Ramos (cell line): ENCODE data around the gene CDKN2AIPNL.

Source experiments
- in situ Hi-C: fragments of 300-500 bp; cut with MboI; formaldehyde crosslinking; loops from one replicate; pipeline ENCODE4 v1.14.3; 2022; ENCODE audit warnings: low sequenced_read_pairs; ENCODE audit not compliant: unreplicated experiment

CDKN2AIPNL gene, protein sequence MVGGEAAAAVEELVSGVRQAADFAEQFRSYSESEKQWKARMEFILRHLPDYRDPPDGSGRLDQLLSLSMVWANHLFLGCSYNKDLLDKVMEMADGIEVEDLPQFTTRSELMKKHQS

DNA sequence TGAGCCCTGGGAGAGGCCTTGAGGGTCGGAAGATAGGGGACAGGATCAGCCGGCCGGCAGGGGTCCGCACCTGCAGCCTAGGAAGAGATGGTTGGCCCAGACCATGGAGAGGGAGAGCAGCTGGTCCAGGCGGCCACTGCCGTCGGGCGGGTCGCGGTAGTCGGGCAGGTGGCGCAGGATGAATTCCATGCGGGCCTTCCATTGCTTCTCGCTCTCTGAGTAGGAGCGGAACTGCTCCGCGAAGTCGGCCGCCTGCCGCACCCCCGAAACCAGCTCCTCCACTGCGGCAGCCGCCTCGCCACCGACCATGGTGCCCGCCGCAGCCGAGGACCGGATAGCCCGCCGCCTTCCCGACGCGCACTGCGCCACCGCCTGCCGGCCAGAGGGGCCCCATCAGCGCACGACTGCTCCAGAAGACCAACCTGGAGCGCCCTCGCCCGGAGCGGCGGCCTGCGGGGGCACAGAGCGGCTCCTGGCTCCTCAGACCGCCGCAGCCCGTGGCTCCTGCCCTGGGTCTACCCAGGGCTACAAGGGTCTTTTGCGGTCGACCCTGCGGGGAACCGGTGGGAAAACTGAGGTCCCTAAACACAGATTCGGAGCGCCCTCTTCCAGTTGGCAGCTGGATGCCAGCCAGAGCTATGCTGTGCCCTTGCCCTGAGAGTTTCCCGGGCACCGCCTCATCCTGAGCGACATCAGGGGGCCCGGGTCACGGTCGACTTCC is at the start of gene CDKN2AIPNL:
Gene CDKN2AIPNL (minus strand): TSS at position 336 of the 721 bp plus-strand sequence. CDS start 27 bp downstream, at position 309.
- in situ Hi-C loops: no loop called here

GRCh38 chr5:134460551-134460950 is 48.9 kb upstream of the CDKN2AIPNL start:
- in situ Hi-C loops: no loop called here

- in situ Hi-C loops: no loop called here
Observed at GRCh38 chr5:134459491-134459890, 47.8 kb upstream of the CDKN2AIPNL start.

- in situ Hi-C loops: no loop called here
Observed at GRCh38 chr5:134459010-134459403, 47.3 kb upstream of the CDKN2AIPNL start.

GRCh38 chr5:134458234-134459009 is 46.7 kb upstream of the CDKN2AIPNL start:
- in situ Hi-C loops: no loop called here

- in situ Hi-C loops: no loop called here
Observed at GRCh38 chr5:134457801-134458200, 46.1 kb upstream of the CDKN2AIPNL start.

DNA sequence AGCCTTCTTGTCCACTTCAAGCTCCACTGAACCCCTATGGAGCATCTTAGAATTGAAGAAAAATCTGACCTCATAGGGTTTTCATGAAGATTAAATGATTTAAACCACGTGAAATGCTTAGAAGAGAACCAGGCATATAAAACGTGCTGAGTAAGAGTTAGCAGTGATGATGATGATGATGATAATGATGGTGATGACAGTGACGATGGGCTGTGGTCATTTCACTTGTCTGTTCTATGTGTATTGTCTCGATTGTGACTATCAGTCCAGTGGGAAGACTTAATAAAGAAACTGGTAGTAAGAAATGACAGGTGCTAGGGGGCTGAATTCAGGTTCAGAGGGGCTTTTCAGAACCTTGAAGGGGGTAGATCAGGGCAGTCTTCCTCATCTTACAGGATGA is 45.1 kb upstream of the CDKN2AIPNL start:
- in situ Hi-C loops: no loop called here

- in situ Hi-C loops: no loop called here
Observed at GRCh38 chr5:134455466-134455865, 43.8 kb upstream of the CDKN2AIPNL start.

DNA sequence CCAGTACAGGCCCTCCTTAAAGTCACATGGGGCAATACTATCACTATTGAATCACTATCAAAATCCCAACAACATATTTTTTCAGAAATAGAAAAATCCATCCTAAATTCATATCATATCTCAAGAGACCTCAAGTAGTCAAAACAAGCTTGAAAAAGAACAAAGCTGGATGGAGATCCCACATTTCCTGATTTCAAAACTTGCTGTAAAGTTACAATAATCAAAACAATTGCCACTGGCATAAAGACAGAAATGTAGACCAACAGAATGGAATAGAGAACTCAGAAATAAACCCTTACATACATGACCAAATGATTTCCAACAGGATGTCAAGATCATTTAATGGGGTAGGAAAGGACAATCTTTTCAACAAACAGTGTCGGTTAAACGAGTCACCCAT is 41.3 kb upstream of the CDKN2AIPNL start:
- in situ Hi-C loops: no loop called here

DNA sequence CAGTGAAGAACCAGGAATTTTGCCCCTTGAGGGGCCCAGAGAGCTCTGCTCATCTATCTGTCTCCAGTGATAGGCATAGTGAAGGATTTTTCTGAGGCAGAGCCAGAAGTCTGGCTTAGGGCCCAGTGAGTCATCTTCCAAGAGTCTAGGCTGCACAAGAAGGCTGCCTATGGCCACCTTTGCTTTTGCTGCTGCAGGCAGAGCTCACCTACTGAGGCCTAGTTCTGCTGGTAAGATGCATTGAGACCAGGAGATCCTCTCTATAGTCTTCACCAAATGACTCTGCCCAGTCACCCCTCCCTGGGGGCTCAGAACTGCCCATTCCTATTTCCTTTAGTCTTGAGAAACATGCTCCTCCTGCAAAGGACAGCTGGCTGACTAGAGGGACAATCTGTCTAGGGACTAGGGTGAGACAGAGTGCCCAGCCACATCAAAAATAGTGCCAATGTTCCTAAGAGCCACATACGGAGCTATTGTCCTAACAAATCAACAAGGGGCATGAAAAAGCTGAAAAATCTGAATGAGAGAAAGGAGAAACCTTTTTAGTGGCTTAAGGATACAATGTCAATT is 40.3 kb upstream of the CDKN2AIPNL start:
- in situ Hi-C loops: no loop called here

DNA sequence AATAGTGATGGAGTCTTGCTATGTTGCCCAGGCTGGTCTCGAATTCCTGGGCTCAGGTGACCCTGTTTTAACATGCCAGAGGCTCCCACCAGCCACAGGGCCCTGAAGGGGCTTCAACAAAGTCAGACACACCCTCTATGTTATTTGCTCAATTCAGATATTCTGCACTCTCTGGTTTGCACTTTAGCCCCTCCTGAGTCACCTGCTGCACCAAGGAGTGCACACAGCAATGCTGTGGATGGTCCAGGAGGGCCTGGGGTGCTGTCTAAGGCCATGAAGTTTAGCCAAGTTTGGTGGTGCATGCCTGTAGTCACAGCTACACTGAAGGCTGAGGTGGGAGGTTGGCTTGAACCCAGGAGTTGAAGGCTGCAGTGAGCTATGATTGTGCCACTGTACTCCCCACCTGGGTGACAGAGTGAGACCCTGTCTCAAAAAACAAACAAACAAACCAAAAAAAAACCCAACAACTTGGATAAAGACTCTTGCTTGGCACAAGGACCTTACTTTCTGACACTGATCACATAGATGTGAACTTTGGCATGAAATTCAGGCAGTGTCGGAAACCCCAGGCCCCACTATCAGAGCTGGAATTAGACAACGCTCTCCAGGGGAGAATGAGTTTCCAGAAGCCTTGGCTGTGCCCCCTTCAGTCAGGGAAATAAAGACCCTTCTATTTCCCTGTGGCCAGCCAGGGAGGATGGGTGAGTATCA is 39.7 kb upstream of the CDKN2AIPNL start:
- in situ Hi-C loops: no loop called here

DNA sequence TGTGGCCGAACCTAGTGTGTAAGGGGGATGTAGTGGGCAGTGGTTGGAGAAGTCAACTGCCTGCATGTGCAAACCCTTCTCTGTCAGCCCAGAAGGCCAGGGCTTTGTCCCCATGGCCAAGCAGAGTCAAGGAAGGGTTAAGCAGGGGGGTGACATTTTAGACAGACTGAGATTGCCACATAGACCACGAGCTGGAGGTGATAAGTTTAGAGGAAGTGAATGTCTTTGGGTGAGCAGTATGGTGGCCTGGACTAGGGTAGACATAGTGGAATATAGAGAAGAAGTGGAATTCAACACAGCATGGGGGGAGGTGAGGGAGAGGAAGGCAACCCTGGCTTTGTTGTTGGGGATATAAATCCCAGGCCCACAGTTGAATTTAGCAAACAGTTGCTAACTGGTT is 38.7 kb upstream of the CDKN2AIPNL start:
- in situ Hi-C loops: no loop called here

DNA sequence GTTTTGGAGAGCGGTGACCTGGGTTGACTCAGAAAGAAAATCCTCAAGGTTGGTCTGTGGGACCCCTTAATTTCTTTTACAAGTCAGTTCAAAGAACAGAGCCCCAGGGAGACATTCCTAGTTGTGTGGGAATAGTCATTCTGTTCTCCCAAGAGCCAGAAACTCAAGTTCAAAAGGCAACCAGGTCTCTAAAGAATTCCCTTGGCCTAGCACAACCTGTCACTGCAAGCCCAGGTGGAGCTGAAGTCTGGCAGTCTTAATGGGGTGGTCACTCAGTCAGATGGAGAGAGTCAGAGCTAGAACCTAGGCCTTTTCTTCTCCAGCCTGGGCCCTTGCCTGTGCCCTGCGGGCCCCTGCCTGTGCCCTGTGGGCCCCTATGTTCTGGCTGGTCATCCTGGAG is 37.5 kb upstream of the CDKN2AIPNL start:
- in situ Hi-C loops: no loop called here

DNA sequence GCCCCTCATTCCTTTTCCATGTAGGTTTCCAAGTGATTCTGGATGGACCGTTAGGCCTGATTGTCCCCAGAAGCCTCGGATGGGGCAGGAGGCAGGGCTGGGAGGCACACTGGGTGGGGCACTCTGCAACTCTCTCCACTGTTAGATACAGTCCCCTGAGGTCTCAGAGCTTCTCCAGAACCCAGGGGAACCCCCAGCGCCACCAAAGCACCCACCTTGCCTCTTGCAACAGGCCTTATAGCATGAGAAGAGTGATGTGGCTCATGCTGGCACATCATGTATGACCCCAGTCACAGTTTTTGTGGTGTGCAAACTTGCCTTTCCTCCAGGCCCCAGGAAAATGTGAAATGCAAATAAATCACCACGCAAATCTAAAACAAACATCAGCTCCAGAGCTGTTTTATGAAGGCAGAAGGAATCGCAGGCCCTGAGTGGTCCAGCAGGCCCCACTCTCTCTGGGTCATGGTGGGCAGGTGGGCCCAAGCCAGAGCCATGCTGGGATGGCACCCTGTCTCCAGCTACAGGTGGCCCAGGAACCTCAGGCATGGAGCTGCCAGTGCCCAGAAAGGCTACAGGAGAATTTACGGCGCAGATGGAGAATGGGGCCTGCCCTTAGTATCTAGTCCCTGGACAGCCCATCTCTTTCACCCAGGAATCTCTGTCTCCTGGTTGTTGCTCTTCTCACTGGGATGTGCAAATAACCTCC is 36.3 kb upstream of the CDKN2AIPNL start:
- in situ Hi-C loops: no loop called here

- in situ Hi-C loops: no loop called here
Observed at GRCh38 chr5:134446938-134447337, 35.3 kb upstream of the CDKN2AIPNL start.

DNA sequence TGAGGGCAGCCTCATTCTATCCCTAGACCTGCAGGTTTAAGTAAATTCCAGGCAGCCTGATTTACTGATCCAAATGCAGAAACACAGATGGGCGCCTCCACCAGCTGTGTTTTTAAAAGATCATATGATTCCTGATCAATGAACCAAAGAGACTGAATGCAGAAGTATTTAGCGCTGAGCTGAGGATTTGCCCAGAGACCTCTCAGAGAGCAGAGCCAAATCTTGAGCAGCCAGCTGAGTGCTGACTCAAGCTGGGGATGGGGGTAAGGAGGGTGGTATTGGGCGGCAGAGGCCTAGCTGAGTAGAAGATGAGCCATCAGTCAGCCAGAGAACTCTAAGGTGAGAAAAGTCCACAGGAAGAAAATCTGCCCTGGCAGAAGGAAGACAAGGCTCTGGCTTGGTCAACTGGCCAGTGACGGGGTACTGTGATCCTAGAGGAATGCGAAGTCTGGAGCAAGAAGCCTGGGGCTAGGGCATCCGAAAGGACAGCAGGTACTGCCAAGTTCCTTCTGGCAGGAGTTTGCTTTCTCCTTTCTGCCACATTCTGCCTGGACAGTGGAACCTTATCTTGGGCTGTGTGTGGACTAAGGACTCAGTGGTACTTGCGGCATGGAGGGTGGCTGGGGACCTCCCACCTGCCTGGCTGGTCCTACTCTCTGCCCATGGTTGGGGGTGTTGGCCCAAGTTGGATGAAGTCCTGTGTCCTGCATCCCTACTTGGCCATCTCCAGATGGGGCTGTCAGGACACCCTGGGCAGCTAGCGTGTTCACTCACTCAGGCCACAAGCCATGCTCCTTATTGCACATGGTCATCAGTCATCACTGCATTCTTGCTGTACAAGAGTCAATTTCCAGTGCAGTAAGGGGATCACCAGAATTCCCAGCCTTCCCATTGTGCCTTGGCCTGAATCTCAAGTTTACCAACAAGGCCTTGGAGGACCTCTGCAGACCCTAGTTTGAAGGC is 34.5 kb upstream of the CDKN2AIPNL start:
- in situ Hi-C loops: no loop called here

DNA sequence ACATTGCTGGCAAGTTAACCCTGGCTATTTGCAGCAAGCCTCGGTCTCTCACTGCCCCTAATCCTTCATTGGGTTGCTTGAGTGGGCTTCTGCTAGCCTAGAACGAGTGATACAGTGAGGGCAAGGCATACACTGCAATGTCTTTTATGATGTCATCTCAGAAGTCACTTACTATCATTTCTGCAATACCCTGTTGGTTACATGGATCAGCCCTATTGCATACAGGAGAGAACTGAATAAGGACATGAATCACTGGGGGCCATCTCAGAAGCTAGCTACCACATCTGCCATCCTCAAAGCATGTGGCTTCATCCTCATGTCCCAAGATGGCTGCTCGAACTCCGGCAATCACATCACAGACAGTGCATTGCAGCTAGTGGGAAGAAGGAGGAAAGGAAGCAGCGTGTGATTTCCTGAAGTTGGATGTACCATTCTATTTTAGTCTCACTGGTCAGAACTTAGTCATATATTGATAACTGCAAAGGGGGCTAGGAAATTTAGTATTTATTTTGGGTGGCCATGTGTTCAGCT is 33.3 kb upstream of the CDKN2AIPNL start:
- in situ Hi-C loops: no loop called here

DNA sequence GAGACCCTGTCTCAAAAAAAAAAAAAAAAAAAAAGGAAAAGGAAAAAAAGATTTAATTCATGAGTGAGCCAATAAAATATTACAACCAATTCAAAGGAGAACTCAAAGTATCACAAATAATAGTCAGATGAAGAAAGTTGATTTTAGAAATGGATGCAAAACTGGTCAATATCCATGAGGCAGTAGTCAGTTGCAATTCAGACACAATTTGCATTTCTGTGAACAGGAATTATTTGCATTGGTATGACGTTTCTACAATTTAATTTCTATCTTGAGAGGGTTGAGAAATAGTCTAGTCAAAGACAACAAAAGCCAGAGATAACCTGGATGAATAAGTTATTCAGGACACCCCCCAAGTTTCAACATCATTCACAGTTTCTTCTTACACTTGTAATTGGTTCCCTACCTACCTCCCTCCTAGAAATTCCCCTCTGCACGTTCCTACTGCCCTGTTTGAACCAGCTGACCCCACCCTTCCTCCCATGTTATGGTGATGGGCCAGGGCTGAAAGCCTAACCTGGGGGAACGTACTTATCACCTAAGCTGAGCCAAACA is 28.6 kb upstream of the CDKN2AIPNL start:
- in situ Hi-C loops: no loop called here
